Neural progenitor cell (in vitro differentiated cells): ENCODE data around the gene TLE4. TPM values are rescaled to one million over a fixed set of nuclear protein-coding genes. Genes with fewer than 3 reads are reported as not detected.
A peak's percentile ranks its signal among the peaks of the same experiment; 100 is the strongest.
"Not testable (repeated sequence)": the region's sequence is repeated elsewhere in the genome, so short reads cannot be mapped to it uniquely, and the experiment has no call there.

Experiments used
- DNase-seq: peaks from one replicate; pipeline ENCODE4 v3.0.0-alpha.2; 2016; ENCODE audit warnings: low spot score
- H2AFZ ChIP-seq: fragments of 200-600 bp; sonication (generic); replicated peaks from 2 replicates; pipeline ENCODE4 v1.6.1; 2016; ENCODE audit warnings: antibody characterized with exemption
- H3F3A ChIP-seq: fragments of 200-600 bp; sonication (generic); 2 replicates; pipeline ENCODE4 v1.6.1; 2016; ENCODE audit warnings: antibody characterized with exemption, low read depth
- H3K27ac ChIP-seq: fragments of 200-600 bp; sonication (generic); 2 replicates; pipeline ENCODE4 v1.5.1; 2016; ENCODE audit warnings: mild to moderate bottlenecking
- H3K27me3 ChIP-seq: fragments of 200-600 bp; sonication (generic); 2 replicates; pipeline ENCODE4 v1.6.1; 2016; ENCODE audit warnings: mild to moderate bottlenecking, moderate library complexity
- H3K36me3 ChIP-seq: fragments of 200-600 bp; sonication (generic); 2 replicates; pipeline ENCODE4 v1.5.1; 2016
- H3K4me1 ChIP-seq: fragments of 200-600 bp; sonication (generic); 2 replicates; pipeline ENCODE4 v1.6.1; 2016; ENCODE audit warnings: mixed run types
- H3K4me2 ChIP-seq: fragments of 200-600 bp; sonication (generic); 2 replicates; pipeline ENCODE4 v1.6.1; 2016
- H3K4me3 ChIP-seq: fragments of 200-600 bp; sonication (generic); 2 replicates; pipeline ENCODE4 v1.5.1; 2016
- H3K79me2 ChIP-seq: fragments of 200-600 bp; sonication (generic); 2 replicates; pipeline ENCODE4 v1.6.1; 2016; ENCODE audit warnings: low read depth
- H3K9ac ChIP-seq: fragments of 200-600 bp; sonication (generic); 2 replicates; pipeline ENCODE4 v1.6.1; 2016
- H3K9me3 ChIP-seq: fragments of 200-600 bp; sonication (generic); 2 replicates; pipeline ENCODE4 v1.5.1; 2016; ENCODE audit warnings: low read depth
- H4K20me1 ChIP-seq: fragments of 200-600 bp; sonication (generic); 2 replicates; pipeline ENCODE4 v1.6.1; 2016; ENCODE audit warnings: low read depth
- H3K27ac Mint-ChIP-seq: 3 replicates; pipeline ENCODE4 v1.8.0; 2021; ENCODE audit warnings: mixed read lengths
- H3K27me3 Mint-ChIP-seq: 2 replicates; pipeline ENCODE4 v1.8.0; 2022; ENCODE audit warnings: low read depth, mild to moderate bottlenecking, inconsistent platforms, moderate library complexity, mixed read lengths; ENCODE audit not compliant: insufficient read depth
- H3K36me3 Mint-ChIP-seq: 3 replicates; pipeline ENCODE4 v1.8.0; 2021; ENCODE audit warnings: mixed read lengths
- H3K4me1 Mint-ChIP-seq: 3 replicates; pipeline ENCODE4 v1.8.0; 2021; ENCODE audit warnings: mixed read lengths
- H3K4me3 Mint-ChIP-seq: 3 replicates; pipeline ENCODE4 v1.8.0; 2021; ENCODE audit warnings: mild to moderate bottlenecking, moderate library complexity, mixed read lengths
- H3K9me3 Mint-ChIP-seq: 3 replicates; pipeline ENCODE4 v1.8.0; 2020; ENCODE audit warnings: mixed read lengths
- EZH2 ChIP-seq: fragments of 200-600 bp; sonication (generic); IDR thresholded peaks from 2 replicates; pipeline ENCODE4 v1.6.1; 2017; ENCODE audit warnings: antibody characterized with exemption, mild to moderate bottlenecking, moderate library complexity
- EZH2phosphoT487 ChIP-seq: fragments of 200-600 bp; sonication (generic); IDR thresholded peaks from 2 replicates; pipeline ENCODE4 v1.6.1; 2017; ENCODE audit warnings: antibody characterized with exemption
- total RNA-seq: library from RNA; depleted of rRNA; stranded (reverse); fragments of >200 nt; gene quantifications from 2 replicates; pipeline ENCODE4 v1.2.3, GENCODE V29; 2015; ENCODE audit warnings: low replicate concordance
- TF ChIP-seq, protein P1 (sequence below): fragments of 200-600 bp; sonication (generic); IDR thresholded peaks from 2 replicates; pipeline ENCODE4 v1.5.1; 2017; ENCODE audit warnings: antibody characterized with exemption, mild to moderate bottlenecking

TLE4 gene
- total RNA-seq, 1 donor from 2014 or later, result 265 TPM

DNA sequence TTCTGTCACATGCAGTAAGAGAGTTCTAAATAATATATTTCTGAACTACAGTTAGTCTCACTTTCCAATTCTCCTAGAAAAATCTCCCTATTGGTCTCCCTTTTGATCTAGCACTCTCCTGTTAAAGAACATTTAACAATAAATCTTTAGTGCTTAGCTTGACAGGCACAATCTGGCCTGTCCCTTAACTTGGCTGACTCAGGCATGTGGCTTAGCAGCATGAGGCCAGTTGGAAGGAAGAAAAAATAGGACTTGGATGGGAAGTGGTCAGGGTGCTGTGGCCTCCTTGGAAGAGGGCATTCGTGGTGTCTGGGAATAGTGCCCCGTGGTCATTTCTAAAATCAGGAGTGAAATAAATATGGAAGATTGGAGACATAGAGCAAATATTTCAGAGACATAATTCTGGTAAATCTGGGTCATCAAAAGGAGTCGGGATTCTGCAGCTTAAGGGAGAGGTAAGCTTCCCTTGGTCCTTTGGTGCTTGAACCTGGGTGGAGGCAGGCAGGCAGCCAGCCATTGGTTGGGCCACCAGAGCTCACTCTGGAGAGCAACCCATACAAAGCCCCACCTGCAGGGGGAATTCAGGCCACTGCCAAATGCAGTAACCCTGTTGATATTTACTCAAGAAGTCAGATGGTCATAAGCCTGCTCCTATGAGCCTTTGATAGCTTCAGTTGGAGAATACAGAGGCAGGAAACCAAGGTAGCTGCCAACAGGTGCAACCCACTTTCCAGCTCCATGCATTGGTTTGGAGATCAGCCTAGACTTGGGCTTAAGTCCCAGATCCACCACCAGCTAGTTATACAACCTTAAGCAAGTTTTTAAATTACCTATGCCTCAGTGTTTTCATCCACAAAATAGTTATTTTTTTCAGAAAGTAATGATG, 28.8 kb upstream of the TLE4 start:
- Histone ChIP-seq H4K20me1 (no peaks in the 10 kb centered on the region), H3K4me1 (no peaks in the 10 kb centered on the region), H3K27ac (no peak overlapping the region), H3K9ac (no peak overlapping the region), H3K36me3 (no peaks in the 10 kb centered on the region), H3K9me3 (no peaks in the 10 kb centered on the region), H3K27me3 (no peaks in the 10 kb centered on the region), H3F3A (no peaks in the 10 kb centered on the region), H3K4me2 (no peak overlapping the region), H3K4me3 (no peak overlapping the region), H3K79me2 (no peaks in the 10 kb centered on the region), H2AFZ (no peak overlapping the region)
- H3K27me3 Mint-ChIP-seq, result peaks cover 6% of the 10 kb centered on the region
- H3K36me3 Mint-ChIP-seq, result no peaks in the 10 kb centered on the region
- H3K27ac Mint-ChIP-seq, result peak overlapping the region; percentile 7
- no peak for TF ChIP-seq EZH2phosphoT487
- TF ChIP-seq, protein P1, sequence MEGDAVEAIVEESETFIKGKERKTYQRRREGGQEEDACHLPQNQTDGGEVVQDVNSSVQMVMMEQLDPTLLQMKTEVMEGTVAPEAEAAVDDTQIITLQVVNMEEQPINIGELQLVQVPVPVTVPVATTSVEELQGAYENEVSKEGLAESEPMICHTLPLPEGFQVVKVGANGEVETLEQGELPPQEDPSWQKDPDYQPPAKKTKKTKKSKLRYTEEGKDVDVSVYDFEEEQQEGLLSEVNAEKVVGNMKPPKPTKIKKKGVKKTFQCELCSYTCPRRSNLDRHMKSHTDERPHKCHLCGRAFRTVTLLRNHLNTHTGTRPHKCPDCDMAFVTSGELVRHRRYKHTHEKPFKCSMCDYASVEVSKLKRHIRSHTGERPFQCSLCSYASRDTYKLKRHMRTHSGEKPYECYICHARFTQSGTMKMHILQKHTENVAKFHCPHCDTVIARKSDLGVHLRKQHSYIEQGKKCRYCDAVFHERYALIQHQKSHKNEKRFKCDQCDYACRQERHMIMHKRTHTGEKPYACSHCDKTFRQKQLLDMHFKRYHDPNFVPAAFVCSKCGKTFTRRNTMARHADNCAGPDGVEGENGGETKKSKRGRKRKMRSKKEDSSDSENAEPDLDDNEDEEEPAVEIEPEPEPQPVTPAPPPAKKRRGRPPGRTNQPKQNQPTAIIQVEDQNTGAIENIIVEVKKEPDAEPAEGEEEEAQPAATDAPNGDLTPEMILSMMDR, result no peak
- no peak for TF ChIP-seq EZH2
- no peaks in the 10 kb centered on the region for H3K4me1 Mint-ChIP-seq
- peaks cover 16% of the 10 kb centered on the region for H3K9me3 Mint-ChIP-seq
- H3K4me3 Mint-ChIP-seq, result no peak overlapping the region
- DNase-seq, result no peak

DNA sequence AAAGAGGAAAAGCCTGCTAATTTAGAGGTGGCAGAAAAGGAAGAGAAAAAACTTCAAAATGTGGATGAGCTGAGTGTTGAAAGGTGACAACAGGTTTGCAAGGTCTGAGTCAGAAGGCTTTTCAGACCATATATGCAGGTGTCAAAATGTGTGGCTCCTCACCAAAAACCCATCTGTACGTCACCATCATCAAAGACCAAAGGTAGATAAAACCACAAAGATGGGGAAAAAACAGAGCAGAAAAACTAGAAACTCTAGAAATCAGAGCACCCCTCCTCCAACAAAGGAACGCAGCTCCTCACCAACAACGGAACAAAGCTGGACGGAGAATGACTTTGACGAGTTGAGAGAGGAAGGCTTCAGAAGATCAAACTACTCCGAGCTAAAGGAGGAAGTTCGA, 27.4 kb upstream of the TLE4 start:
- not testable (repeated sequence) for DNase-seq, H2AFZ ChIP-seq, H3K9ac ChIP-seq, H3K9me3 ChIP-seq, H3K4me2 ChIP-seq, H3F3A ChIP-seq, H3K27ac Mint-ChIP-seq, H3K4me1 Mint-ChIP-seq, H3K36me3 Mint-ChIP-seq, H3K79me2 ChIP-seq, H3K4me3 ChIP-seq, H3K4me1 ChIP-seq, H3K36me3 ChIP-seq, H4K20me1 ChIP-seq, H3K4me3 Mint-ChIP-seq, H3K27ac ChIP-seq, H3K27me3 Mint-ChIP-seq, H3K27me3 ChIP-seq
- H3K9me3 Mint-ChIP-seq, result peaks cover 15% of the 10 kb centered on the region

DNA sequence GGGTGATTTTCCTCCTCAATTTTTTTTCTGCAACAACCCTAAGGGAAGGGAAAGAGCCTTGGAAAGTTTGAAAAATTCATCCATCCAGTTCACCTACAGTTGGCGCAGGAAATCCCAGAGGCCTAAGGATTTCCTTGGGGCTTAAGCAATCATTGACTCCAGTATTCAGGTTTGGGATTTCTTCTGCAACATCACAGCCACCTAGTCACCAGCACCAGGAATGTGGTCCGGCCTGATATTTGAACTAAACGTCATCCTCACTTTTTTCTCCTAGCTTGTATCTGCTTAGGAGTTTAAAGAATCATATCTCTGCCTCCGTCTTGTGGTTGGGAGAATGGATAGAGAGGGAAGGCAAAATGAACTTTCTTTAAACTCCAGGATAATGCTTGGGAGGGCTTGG, 20.2 kb upstream of the TLE4 start:
- H3K9ac ChIP-seq, result no peak overlapping the region
- TF ChIP-seq, protein P1, result no peak
- TF ChIP-seq EZH2, result no peak
- no peak for TF ChIP-seq EZH2phosphoT487
- H3K36me3 Mint-ChIP-seq, result no peaks in the 10 kb centered on the region
- no peak overlapping the region for H3K27ac Mint-ChIP-seq
- H3K4me1 Mint-ChIP-seq, result no peaks in the 10 kb centered on the region
- DNase-seq, result no peak
- H2AFZ ChIP-seq, result no peak overlapping the region
- H3K27ac ChIP-seq, result no peak overlapping the region
- no peaks in the 10 kb centered on the region for H4K20me1 ChIP-seq
- peaks cover 5% of the 10 kb centered on the region for H3K27me3 Mint-ChIP-seq
- H3K4me3 Mint-ChIP-seq, result no peak overlapping the region
- H3K36me3 ChIP-seq, result no peaks in the 10 kb centered on the region
- peaks cover 8% of the 10 kb centered on the region for H3K9me3 Mint-ChIP-seq
- no peaks in the 10 kb centered on the region for H3K4me1 ChIP-seq
- no peaks in the 10 kb centered on the region for H3K79me2 ChIP-seq
- no peak overlapping the region for H3K4me3 ChIP-seq
- no peak overlapping the region for H3K4me2 ChIP-seq
- H3K9me3 ChIP-seq, result no peaks in the 10 kb centered on the region
- no peaks in the 10 kb centered on the region for H3K27me3 ChIP-seq
- H3F3A ChIP-seq, result no peaks in the 10 kb centered on the region

DNA sequence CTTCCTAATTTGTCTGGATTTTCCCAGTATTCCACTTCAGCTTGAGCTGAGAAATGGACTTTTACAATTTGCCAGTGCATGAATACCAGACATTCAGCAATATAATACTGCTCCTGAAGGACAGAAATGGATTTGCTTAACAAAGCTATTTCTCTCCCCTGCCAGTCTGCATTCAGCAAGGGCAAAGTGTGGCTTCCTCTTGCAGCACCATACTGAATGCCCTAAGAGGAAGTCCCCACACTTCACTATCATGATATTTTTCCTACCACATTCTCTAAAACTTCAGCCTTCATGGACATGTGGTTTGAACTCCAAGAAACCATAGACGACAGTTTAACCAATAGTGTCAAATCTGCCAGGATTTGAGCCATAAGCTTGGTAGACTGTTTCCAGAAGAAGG, 19.8 kb upstream of the TLE4 start:
- no peak overlapping the region for H2AFZ ChIP-seq
- no peaks in the 10 kb centered on the region for H4K20me1 ChIP-seq
- H3K9ac ChIP-seq, result no peak overlapping the region
- no peaks in the 10 kb centered on the region for H3K4me1 Mint-ChIP-seq
- TF ChIP-seq EZH2 (no peak), EZH2phosphoT487 (no peak)
- TF ChIP-seq, protein P1, result no peak
- H3K4me1 ChIP-seq, result no peaks in the 10 kb centered on the region
- H3F3A ChIP-seq, result no peaks in the 10 kb centered on the region
- no peak overlapping the region for H3K4me2 ChIP-seq
- H3K9me3 Mint-ChIP-seq, result peaks cover 6% of the 10 kb centered on the region
- H3K27me3 ChIP-seq, result no peaks in the 10 kb centered on the region
- no peaks in the 10 kb centered on the region for H3K79me2 ChIP-seq
- DNase-seq, result no peak
- H3K36me3 Mint-ChIP-seq, result no peaks in the 10 kb centered on the region
- H3K4me3 ChIP-seq, result no peak overlapping the region
- peaks cover 5% of the 10 kb centered on the region for H3K27me3 Mint-ChIP-seq
- no peaks in the 10 kb centered on the region for H3K36me3 ChIP-seq
- H3K27ac ChIP-seq, result no peak overlapping the region
- no peak overlapping the region for H3K27ac Mint-ChIP-seq
- no peak overlapping the region for H3K4me3 Mint-ChIP-seq
- no peaks in the 10 kb centered on the region for H3K9me3 ChIP-seq
